Left forelimb (tissue), 1 donor: Measurements from ENCODE around the gene LEPR.
"Not testable (repeated sequence)": the region's sequence is repeated elsewhere in the genome, so short reads cannot be mapped to it uniquely, and the experiment has no call there.

Source experiments
- DNase-seq: peaks from one replicate; pipeline ENCODE4 v3.0.0-alpha.2; 2018; ENCODE audit warnings: low spot score

LEPR gene

GRCh38 chr1:65420590-65421350 lies at the start of gene LEPR, which contains the start of gene LEPROT:
TSS of gene LEPR (plus strand) at chr1:65420668. CDS start at chr1:65565566, 144,898 bp downstream.
TSS of gene LEPROT (plus strand) at chr1:65420668. CDS start at chr1:65420725, 57 bp downstream.
- DNase-seq: no peak

- no peak for DNase-seq
These were observed 48.9 kb upstream of the LEPR start for GRCh38 chr1:65371544-65371943.

- no peak for DNase-seq
These were observed 47.9 kb upstream of the LEPR start for GRCh38 chr1:65372557-65372956.

- DNase-seq: no peak
These were observed 42.8 kb upstream of the LEPR start for GRCh38 chr1:65377496-65378246.

- no peak for DNase-seq
These were observed 42.1 kb upstream of the LEPR start for GRCh38 chr1:65378247-65378946.

- DNase-seq: not testable (repeated sequence)
These were observed 36.0 kb upstream of the LEPR start for GRCh38 chr1:65384426-65384825.

GRCh38 chr1:65386439-65386838 lies 34.0 kb upstream of the LEPR start:
- no peak for DNase-seq

- no peak for DNase-seq
These were observed 32.6 kb upstream of the LEPR start for GRCh38 chr1:65387821-65388220.

- DNase-seq: no peak
These were observed 31.4 kb upstream of the LEPR start for GRCh38 chr1:65388908-65389695.

GRCh38 chr1:65392497-65392896 lies 28.0 kb upstream of the LEPR start:
- no peak for DNase-seq

GRCh38 chr1:65393347-65393746 lies 27.1 kb upstream of the LEPR start:
- DNase-seq: no peak

- DNase-seq: no peak
These were observed 26.5 kb upstream of the LEPR start for GRCh38 chr1:65393928-65394327.

GRCh38 chr1:65395887-65396612 lies 24.4 kb upstream of the LEPR start:
- DNase-seq: no peak

- no peak for DNase-seq
These were observed 22.4 kb upstream of the LEPR start for GRCh38 chr1:65398083-65398482.

GRCh38 chr1:65399003-65399402 lies 21.5 kb upstream of the LEPR start:
- no peak for DNase-seq

GRCh38 chr1:65401612-65402011 lies 18.9 kb upstream of the LEPR start:
- DNase-seq: no peak

- no peak for DNase-seq
These were observed 15.5 kb upstream of the LEPR start for GRCh38 chr1:65404941-65405340.

GRCh38 chr1:65407877-65408276 lies 12.6 kb upstream of the LEPR start:
- DNase-seq: no peak

- no peak for DNase-seq
These were observed 11.2 kb upstream of the LEPR start for GRCh38 chr1:65409314-65409713.

GRCh38 chr1:65409816-65410326 lies 10.6 kb upstream of the LEPR start:
- DNase-seq: no peak
